SHP77 treated with DMSO at 0.1 percent for 48 hours (cell line): Measurements from ENCODE around the gene CBFA2T2.
"Not testable (repeated sequence)": the region's sequence is repeated elsewhere in the genome, so short reads cannot be mapped to it uniquely, and the experiment has no call there.

Source experiments
- DNase-seq: peaks from one replicate; lab custom pipeline; 2025; lab: John Stamatoyannopoulos, UW

The CBFA2T2 gene

DNA sequence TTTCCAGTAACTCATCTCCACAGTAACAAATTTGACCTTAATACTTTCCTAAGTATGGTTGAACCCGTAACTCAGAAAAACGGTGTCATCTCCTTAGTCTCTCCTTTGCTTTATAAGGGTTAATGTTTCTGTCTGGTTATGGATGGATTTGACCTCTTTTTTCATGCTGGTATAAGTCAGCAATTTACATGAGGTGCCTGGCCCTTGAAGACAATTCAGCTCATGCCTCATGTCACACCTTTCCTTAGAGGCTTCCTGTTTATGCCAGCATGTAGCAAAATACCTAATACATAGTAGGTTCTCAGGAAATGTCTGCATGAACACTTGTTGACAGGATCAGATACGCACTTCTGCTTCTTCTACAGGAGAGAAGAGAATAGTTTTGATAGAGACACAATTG lies 134.5 kb downstream of the CBFA2T2 start:
- DNase-seq: no peak

DNA sequence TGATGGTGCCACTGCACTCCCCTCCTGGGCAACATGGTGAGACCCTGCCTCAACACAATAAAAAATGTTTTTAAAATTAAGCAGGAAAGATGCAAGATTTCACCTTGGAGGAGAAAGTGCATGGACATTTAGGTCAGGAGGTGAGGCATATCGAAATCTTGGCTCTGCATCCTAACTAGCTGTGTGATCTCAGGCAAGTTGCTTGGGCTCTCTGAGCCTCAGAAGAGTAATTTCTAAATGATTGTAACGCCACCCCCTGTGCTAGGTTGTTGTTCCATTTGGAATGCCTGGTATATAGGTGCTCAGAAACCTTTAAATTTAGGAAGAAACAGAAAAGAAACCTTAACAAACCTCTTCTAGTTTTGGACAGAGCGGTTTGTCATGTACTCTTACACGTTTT lies 136.3 kb downstream of the CBFA2T2 start:
- DNase-seq: no peak

DNA sequence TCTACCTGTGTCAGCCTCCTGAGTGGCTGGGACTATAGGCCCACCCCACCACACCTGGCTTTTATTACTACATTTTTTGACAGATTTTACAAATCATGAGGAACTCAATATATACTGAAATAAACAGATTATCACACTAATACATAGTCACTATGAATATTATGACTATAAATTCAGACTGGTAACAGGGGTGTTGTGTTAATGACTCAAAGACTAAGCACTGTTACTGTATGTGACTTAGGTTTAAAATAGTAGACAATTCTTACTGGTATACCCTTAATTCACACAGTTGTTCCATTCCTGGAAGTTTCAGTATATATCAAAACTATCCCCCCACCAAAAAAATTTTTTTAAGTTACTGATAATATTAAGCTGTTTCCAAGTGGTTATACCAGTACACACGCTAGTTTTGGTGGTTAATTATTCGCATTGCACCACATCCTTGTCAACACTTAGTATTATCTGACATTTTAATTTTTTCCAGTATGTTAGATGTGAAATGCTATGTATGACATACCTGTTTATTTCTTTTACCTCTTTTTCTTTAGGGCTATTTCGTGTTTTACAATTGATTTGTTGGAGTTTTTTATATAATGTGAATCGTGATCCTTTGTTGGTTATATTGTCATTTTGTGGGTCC lies 137.8 kb downstream of the CBFA2T2 start:
- no peak for DNase-seq

DNA sequence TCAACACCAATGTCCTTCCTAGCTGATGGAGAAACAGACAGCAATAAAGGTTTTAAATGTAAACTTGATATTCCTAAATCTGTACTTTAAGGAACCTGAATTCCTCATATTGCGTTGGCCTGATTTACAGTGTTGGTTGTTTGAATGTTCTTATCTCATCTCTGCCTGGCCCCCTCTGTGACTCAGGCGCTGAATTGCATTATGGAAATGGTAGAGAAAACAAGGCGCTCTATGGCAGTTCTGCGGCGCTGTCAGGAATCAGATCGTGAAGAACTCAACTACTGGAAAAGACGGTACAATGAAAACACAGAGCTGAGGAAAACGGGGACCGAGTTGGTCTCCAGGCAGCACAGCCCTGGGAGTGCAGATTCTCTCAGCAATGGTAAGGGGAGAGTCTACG lies 139.6 kb downstream of the CBFA2T2 start:
- no peak for DNase-seq

DNA sequence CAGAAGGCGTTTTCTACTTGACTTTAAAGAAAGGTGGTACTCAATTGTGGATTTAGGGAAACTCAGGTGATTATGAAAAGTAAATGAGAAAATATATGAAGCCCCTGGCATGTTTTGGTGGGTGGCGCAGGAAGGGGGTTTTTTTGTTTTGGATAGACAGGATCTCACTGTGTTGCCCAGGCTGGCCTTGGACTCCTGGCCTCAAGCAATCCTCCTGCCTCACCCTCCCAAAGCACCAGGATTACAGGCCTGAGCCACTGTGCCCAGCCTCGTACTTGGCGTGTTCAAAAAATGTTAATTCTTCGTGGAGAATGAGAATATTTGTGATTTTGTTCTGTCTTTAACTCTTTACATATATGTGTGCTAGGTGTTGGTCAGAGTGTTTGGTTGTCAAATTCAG lies 140.1 kb downstream of the CBFA2T2 start:
- DNase-seq: no peak

DNA sequence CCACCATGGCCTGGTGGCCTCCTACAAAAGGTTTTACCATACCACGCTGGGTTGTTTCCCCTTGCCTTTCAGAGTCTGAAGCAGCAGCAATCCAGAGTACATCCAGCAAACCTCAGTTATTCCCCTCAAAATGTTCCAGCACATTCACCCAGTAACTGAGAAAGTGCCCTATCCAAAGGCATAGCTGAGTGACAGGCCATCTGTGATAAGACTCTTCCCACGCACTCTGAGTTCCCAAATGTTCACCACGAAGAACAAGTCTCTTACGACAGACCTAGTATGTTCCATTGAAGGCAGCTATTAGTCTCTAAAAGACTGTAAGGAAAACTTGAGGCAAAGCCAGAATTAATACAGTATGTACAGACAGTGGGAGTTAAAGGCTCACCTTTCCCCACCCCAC lies 140.6 kb downstream of the CBFA2T2 start:
- no peak for DNase-seq

DNA sequence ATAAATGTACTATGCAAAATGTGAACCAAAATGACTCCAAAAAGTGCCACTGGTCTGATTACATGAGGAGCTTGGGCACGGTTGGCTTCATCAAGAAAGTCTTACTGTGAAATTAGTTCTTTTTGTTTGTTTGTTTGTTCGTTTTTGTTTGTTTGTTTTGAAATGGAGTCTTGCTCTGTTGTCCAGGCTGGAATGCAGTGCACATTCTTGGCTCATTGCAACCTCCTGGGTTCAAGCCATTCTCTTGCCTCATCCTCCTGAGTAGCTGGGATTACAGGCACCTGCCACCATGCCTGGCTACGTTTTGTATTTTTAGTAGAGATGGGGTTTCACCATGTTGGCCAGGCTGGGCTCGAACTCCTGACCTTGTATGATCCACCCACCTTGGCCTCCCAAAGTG lies 142.0 kb downstream of the CBFA2T2 start:
- not testable (repeated sequence) for DNase-seq

DNA sequence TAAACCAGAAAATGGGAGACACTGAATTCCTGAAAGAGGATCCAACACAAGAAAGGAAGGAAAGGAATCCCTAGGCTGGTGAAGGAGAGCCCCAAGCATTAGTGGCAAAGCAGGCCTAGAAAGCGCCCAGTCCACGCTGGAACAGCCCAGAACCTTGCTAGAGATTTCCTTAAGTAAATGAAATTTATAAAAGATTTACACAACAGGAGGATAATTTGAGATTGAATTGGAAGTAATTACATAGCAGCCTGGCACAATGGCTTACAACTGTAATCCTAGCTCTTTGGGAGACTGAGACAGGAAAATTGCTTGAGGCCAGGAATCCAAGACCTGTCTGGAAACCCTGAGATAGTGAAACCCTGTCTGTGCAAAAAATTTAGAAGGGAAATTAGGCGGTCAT lies 145.4 kb downstream of the CBFA2T2 start:
- DNase-seq: no peak

DNA sequence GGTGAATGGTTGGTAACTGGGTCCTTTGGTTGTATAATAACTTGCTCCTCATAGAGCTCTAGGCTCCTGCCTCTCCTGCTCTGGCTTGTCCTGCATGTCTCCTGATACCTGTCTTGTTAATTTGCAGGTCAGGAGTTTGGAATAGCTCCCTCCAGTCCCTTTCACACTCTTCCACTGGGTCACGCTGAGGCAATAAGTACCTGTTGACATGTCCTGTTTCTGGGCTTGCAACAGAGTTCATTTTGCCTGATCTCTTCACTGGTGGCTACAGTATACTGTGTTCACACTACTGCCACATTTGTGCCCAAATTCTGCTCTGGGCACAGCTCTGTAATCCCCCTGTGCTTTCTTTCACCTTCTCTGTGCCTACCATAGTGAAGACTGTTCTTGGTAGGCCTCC lies 146.9 kb downstream of the CBFA2T2 start:
- no peak for DNase-seq

DNA sequence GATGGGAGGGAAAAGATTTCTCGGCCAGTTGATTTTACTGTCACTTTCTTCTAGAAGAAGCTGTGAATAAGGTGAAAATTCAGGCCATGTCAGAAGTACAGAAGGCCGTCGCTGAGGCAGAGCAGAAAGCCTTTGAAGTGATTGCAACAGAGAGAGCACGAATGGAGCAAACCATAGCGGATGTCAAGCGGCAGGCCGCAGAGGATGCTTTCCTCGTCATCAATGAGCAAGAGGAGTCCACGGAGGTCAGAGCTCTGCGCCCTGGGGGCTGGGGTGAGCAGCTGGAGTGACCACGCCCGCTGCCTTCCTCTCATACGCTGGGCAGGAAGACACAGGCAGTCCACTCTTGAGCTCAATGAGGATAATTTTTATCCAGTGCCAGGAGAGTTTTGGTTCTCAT lies 150.4 kb downstream of the CBFA2T2 start:
- DNase-seq: no peak

DNA sequence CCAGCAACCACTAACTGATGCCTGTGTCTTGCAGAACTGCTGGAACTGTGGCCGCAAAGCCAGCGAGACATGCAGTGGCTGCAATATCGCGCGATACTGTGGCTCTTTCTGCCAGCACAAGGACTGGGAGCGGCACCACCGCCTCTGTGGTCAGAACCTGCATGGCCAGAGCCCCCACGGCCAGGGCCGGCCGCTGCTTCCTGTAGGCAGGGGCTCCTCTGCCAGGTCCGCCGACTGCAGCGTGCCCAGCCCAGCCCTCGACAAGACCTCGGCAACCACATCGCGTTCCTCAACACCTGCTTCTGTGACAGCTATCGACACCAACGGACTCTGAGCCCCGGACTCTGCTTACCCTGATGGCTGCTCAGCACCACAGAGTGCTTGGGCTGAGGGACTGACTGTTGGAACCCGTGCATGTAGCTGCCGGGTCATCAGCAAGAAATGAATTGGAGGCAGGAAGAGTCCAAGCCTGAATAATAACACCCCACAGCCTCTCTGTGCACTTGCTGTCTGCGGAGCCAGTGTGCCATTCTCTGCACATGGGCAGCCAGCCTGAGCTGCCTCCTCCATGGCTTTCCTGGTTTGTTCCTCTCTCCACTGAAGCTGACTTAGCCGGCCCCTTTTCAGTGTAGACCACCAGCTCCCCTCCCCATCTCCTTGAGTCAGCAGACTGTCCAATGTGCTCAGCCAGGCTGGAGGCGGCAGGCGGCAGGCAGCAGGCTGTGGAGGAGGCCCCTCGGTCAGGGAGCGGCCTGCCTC lies 154.6 kb downstream of the CBFA2T2 start:
- no peak for DNase-seq

DNA sequence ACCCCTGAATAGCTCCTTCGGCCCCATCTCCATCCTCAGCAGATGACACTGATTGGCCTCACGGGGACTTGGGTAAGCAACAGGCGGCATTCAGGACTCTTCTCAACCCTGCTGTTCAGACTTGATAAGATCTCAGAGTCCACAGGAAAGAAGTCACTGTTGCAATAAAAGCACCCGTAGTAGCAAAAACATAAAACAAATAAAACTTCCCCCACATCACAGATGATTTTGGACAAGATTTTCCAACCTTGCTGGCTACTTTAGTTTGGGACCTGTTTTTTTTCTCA lies 155.1 kb downstream of the CBFA2T2 start:
- no peak for DNase-seq

DNA sequence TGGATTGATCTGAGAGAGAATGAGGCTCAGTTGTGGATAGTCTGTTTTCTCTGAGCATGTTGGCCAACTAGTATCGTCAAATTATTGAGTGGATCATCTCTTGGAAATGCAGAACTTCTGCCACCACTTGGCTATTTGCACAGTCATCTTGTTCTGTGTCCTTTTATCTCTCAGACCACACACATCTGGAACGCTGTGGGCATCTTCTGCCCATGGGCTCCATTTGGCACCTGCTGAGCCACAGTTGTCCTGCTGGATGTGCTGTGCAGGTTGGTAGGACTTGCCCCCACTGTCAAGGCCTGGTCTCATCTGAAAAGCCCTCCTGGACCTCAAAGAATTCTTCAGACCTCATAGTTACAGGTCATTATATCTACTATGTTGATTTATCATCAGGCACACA lies 155.5 kb downstream of the CBFA2T2 start:
- DNase-seq: no peak

DNA sequence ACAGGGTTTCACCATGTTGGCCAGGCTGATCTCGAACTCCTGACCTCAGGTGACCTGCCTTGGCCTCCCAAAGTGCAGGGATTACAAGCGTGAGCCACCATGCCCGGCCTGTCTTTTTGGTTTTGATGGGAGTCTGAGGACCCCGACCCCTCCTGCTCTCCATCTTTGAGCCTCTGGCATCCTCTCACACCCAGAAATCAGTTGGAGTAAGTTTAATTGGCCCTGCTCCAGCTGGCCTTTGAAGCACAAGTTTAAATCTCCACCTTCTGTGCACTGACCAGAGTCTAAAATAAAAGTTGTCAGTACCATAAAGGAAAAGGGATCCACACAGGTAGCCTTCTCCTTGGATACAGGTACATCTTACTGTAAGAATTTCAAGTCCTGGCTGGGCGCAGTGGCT lies 156.3 kb downstream of the CBFA2T2 start:
- no peak for DNase-seq

DNA sequence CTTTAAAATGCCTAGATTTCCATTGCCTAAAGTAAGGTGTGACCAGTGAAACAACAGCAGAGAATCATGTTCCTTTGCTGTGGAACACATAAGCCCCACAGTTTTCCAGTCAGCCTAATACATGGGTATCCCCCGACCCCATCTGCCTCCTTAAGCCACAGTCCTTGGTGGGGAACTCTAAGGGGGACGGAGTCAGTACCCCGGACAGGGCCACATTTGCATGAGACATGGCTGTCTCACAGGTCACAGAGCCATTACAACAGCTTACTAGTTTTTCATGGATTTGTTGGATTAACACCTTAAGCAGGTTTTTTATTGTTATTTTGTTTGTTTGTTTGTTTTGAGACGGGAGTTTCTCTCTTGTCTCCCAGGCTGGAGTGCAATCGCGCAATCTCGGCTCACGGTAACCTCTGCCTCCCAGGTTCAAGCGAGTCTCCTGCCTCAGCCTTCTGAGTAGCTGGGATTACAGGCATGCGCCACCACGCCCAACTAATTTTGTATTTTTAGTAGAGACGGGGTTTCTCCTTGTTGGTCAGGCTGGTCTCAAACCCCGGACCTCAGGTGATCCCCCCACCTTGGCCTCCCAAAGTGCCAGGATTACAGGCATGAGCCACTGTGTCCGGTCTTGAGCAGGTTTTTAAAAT lies 157.2 kb downstream of the CBFA2T2 start:
- not testable (repeated sequence) for DNase-seq

DNA sequence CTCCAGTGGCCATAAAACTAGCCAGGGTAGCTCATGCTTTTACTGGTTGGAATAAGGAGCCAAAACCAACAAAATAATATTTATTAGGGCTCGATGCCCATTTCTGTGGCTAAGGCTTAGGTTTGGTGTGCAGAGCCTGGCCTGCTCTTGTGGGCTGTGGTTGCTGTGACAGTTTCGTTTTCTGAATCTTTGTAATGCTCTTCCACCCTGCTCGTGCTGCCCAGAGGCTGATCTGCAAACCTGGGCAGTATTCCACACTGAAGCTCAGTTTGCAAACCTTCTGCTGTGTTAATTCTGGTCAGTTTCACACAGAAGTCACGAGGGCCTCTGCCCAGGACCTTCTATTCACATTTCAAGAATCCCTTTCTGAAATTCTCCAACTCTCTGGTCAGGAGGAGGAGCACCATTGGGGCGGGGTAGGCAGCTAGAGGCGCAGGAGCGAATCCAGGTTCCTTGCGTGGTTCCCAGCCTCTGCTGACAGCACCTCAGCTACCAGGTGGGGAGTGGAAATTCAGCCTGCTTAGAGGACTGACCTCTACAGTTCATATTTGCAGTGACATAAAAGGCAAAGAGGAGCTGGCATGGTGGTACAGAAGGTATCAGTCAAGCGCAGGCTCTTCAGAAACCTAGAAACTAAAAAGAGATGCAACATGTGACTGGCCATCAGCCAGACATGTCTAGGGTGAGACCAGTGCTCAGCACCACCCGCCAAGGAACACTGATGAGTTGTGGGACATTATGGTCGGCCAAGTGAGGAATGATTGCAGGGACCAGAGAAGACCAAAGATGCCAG lies 157.9 kb downstream of the CBFA2T2 start:
- DNase-seq: no peak

DNA sequence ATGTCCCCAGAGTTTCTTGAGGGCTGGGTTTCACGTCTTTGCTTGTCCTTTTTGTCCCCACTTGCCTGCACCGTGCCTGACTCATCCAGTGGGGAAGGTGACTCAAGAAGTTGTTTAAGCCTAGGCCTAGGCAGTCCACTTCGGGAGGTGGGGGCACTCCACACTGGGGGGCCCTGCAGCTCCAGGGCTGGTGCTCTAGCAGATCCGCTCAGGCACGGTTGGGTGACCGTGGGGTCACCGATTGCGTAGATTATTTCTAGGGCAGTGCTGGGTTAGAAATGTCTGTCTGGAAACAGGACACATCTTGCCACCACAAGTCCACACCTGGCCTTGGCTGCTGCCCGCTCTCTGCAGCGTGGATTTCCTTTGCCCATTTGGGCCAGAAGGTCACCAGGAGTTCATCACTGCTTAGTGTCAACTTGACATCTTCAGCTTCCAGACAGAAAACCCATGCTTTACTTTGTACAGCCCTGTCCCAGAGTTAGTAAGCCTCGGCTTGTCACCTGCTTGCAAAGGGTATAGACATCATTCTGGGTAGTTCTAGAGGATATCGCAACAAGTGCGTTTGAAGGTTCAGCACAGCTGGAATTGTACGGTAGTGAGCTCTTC lies 158.6 kb downstream of the CBFA2T2 start:
- no peak for DNase-seq

DNA sequence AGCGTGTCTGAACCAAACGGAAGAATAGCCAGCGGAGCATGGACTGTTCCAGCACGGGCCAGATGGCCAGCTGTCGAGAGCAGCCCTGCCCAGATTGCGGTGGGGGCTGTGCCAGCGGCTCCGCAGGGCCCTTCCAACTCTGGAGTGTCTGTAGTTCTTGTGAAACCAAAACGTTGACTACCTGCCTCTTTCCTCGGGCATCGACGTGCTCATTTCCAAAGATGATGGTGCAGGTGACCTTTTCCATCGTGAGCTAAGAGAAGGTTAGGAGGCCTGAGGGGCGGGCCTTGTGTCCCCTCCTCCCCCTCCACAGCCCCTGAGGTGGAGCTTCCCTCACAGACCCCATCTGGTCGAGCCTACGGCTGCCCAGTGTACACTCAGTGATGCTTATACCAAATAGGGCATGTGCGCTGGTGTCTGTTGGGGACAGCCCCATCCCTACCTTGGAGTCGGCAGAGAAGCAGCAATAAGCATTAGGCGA lies 159.3 kb downstream of the CBFA2T2 start:
- no peak for DNase-seq

DNA sequence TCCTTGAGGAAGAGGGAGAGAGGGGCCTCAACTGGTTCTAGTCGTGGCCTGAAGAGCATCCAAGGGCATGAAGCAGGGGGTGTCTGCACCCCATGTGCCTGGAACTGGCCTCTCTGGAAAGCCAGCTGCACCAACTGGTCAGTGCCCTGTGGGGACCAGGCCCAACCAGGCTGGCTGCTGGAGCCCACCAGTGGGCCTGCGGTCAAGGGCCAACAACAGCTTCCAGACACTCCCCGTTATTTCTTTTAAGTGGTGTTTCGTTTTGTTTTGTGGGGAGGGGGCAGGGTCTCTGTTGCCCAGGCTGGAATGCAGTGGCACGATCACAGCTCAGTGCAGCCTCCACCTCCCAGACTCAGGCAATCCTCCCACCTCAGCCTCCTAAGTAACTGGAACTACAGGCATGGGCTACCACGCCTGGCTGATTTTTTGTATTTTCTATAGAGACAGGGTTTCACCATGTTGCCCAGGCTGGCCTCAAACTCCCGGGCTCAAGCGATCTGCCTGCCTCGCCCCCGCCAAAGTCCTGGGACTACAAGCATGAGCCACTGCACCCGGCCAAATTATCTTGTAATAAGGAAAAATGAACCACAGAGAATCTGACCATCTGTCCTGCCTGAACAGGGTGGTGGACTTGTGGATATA lies 160.3 kb downstream of the CBFA2T2 start:
- DNase-seq: no peak

DNA sequence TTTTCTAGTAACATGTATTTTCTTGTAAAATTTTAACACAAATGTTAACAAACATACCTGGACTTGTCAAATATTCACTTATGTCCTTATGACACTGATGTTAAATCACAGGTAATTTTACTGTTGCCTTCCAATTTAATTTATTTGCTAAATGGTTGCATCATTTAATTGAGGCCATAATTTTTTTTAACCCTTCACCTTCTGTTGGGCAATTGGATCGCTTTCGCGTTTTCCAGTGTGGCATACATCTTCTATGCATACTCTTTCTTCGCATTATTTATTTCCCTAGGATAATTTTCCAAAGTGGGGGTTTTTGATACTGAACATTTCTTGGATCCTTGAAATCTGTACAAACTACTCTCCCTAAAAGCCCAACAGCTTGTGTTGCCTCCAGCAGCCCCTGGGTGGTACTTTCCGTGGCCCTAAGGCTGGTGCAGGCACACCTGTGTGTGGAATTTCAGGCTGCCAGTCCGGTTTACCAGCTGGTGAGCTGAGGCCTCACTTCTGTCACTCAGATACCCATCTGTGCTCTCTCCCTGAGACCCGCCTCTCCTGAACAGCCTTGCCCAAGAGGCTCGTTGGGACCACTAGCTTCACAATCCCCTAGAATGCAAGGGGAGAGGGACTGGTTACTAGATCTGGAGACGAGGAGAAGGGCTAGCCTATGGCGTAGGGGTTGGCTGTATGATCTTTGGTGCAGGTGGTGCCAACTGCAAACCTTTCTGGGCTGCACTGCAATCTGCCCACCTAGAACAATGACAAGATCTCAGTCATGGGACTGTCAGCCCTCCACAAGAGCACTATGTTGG lies 161.1 kb downstream of the CBFA2T2 start:
- DNase-seq: no peak

DNA sequence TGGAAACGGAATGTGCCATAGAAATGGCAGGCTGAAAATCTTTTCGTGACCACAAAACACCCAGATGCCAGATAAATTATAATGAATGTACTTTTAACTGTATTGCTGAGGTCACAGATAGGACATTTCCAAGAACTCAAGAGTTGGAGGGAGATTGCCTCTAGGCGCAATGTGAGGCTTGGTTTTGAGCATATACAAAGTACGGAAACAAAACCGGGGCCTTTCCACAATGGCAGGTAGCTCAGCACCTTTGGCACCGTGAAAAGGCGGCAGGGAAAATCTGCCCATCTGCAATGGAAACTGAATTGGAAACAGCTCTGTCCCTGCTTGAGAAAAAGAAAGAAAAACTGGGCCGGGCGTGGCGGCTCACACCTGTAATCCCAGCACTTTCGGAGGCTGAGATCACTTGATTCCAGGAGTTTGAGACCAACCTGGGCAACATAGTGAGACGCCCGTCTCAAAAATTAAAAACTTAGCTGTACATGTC lies 161.7 kb downstream of the CBFA2T2 start:
- DNase-seq: no peak
